ENCODE measurements around the gene TST. TPM values are rescaled to one million over a fixed set of nuclear protein-coding genes. Genes with fewer than 3 reads are reported as not detected.

TST gene
- total RNA-seq, 1 experiment from 2014 or later, result 44.9 TPM

GRCh38 chr22:37057226-37057625, 38.0 kb upstream of the TST start:
- no peaks in the 10 kb centered on the region for H3K9me3 Mint-ChIP-seq (ENCODE audit: unreplicated experiment)
- intact Hi-C loops (cut with micrococcal nuclease; ENCODE audit: unreplicated experiment), result no loop called here
- Histone ChIP-seq H3K9me3 (no peaks in the 10 kb centered on the region), H3K4me3 (ENCODE audit: low read depth, low read length) (no peak overlapping the region), H3K4me1 (no peaks in the 10 kb centered on the region), H3K36me3 (ENCODE audit: control insufficient read depth, insufficient read depth, low read length) (no peaks in the 10 kb centered on the region), H3K27me3 (replicated peaks; ENCODE audit: control insufficient read depth, insufficient read depth, low read length) (no peaks in the 10 kb centered on the region)
- no peak overlapping the region for H3K4me3 Mint-ChIP-seq (ENCODE audit: unreplicated experiment)
- H3K4me1 Mint-ChIP-seq (ENCODE audit: low read depth, unreplicated experiment), result no peaks in the 10 kb centered on the region
- no peak for DNase-seq
- no peak for TF ChIP-seq CTCF (IDR thresholded peaks at IDR 0.05; ENCODE audit: insufficient read depth in 1 of 2, low read depth in 1 of 2, low read length in 1 of 2, severe bottlenecking in 1 of 2, unreplicated experiment in 1 of 2)
- POLR2A ChIA-PET, result no interaction called here
- H3K27me3 Mint-ChIP-seq (ENCODE audit: insufficient read depth, unreplicated experiment), result no peaks in the 10 kb centered on the region
- no peaks in the 10 kb centered on the region for H3K36me3 Mint-ChIP-seq (ENCODE audit: insufficient read depth, unreplicated experiment)
- BruUV-seq (replicated peaks), result no TSS peak
- CTCF ChIA-PET, result interaction anchor here (0.5 kb wide), 1 partner anchor 77 kb away, joined by 3 read pairs; no protein-coding TSS in a partner anchor
- H3K27ac Mint-ChIP-seq (ENCODE audit: unreplicated experiment), result no peak overlapping the region

DNA sequence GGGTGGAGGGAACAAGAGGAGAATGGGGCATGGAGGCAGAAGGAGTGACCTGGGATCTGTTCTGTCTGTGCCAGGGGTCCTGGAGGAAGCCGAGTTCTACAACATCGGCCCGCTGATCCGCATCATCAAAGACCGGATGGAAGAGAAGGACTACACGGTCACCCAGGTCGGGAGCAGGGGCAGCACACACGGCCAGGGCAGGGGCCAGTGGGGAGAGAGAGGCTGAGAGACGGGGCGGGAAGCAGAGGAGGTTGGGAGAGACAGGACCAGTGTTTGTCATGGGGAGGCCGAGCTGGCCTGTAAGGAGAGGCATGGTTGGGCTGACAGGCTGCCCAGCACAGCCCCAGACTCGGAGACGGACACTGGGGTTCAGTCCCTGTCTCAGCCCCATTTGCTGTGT, 37.0 kb upstream of the TST start:
- H3K4me3 Mint-ChIP-seq (ENCODE audit: unreplicated experiment), result no peak overlapping the region
- no peak for TF ChIP-seq CTCF (IDR thresholded peaks at IDR 0.05; ENCODE audit: insufficient read depth in 1 of 2, low read depth in 1 of 2, low read length in 1 of 2, severe bottlenecking in 1 of 2, unreplicated experiment in 1 of 2)
- H3K27me3 ChIP-seq (replicated peaks; ENCODE audit: control insufficient read depth, insufficient read depth, low read length), result no peaks in the 10 kb centered on the region
- no peak for DNase-seq
- no peaks in the 10 kb centered on the region for H3K9me3 Mint-ChIP-seq (ENCODE audit: unreplicated experiment)
- H3K36me3 Mint-ChIP-seq (ENCODE audit: insufficient read depth, unreplicated experiment), result no peaks in the 10 kb centered on the region
- H3K27ac Mint-ChIP-seq (ENCODE audit: unreplicated experiment), result no peak overlapping the region
- intact Hi-C loops (cut with micrococcal nuclease; ENCODE audit: unreplicated experiment), result no loop called here
- no peaks in the 10 kb centered on the region for H3K27me3 Mint-ChIP-seq (ENCODE audit: insufficient read depth, unreplicated experiment)
- no peaks in the 10 kb centered on the region for H3K4me1 ChIP-seq
- ChIA-PET CTCF (no interaction called here), POLR2A (no interaction called here)
- H3K9me3 ChIP-seq, result no peaks in the 10 kb centered on the region
- H3K4me3 ChIP-seq (ENCODE audit: low read depth, low read length), result no peak overlapping the region
- no TSS peak for BruUV-seq (replicated peaks)
- H3K4me1 Mint-ChIP-seq (ENCODE audit: low read depth, unreplicated experiment), result no peaks in the 10 kb centered on the region
- no peaks in the 10 kb centered on the region for H3K36me3 ChIP-seq (ENCODE audit: control insufficient read depth, insufficient read depth, low read length)

DNA sequence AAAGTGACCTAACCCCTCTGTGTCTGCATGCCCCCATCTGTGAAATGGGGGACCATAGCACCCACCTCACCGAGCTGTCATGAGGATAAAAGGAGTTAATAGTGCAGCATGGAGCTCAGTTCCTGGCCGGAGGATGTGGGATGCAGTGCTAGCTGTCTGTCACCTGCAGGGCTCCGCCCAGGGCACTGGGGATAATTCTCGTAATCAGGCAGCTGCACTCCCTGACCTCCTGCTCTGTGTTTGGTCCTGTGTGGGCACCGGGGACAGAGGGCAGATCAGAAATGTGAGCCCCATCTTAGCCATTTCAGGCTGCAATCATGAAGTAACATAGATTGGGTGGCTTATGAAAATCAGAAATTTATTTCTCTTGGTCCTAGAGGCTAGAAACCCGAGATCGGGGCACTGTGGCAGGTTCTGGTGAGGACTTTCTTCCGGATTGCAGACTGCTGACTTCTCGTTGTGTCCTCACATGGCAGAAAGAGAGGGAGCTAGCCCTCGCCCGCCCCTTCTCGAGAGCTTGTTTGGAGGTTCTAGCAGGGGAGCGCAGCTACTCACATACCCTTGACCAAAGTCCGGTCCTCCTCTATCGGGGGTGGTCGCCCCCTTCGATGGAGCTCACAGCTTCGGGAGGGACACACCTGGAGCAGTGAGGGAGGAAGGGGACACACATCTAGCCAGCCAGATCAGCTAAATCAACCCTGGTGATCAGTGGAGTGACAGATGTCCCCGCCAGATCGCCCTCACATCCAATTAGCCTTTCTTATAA, 35.5 kb upstream of the TST start:
- Mint-ChIP-seq H3K27me3 (ENCODE audit: insufficient read depth, unreplicated experiment) (no peaks in the 10 kb centered on the region), H3K36me3 (ENCODE audit: insufficient read depth, unreplicated experiment) (no peaks in the 10 kb centered on the region), H3K4me3 (ENCODE audit: unreplicated experiment) (no peak overlapping the region), H3K4me1 (ENCODE audit: low read depth, unreplicated experiment) (no peaks in the 10 kb centered on the region), H3K9me3 (ENCODE audit: unreplicated experiment) (no peaks in the 10 kb centered on the region), H3K27ac (ENCODE audit: unreplicated experiment) (no peak overlapping the region)
- DNase-seq, result no peak
- no peak overlapping the region for H3K4me3 ChIP-seq (ENCODE audit: low read depth, low read length)
- BruUV-seq (replicated peaks), result no TSS peak
- H3K4me1 ChIP-seq, result peaks cover 3% of the 10 kb centered on the region; the same call in 1 of the 2 replicates
- H3K36me3 ChIP-seq (ENCODE audit: control insufficient read depth, insufficient read depth, low read length), result no peaks in the 10 kb centered on the region
- ChIA-PET POLR2A (no interaction called here), CTCF (no interaction called here)
- intact Hi-C loops (cut with micrococcal nuclease; ENCODE audit: unreplicated experiment), result no loop called here
- TF ChIP-seq CTCF (IDR thresholded peaks at IDR 0.05; ENCODE audit: insufficient read depth in 1 of 2, low read depth in 1 of 2, low read length in 1 of 2, severe bottlenecking in 1 of 2, unreplicated experiment in 1 of 2), result no peak
- H3K9me3 ChIP-seq, result no peaks in the 10 kb centered on the region
- no peaks in the 10 kb centered on the region for H3K27me3 ChIP-seq (replicated peaks; ENCODE audit: control insufficient read depth, insufficient read depth, low read length)
